HT1080 (cell line): ENCODE measurements around the gene FAM118A. TPM values are rescaled to one million over a fixed set of nuclear protein-coding genes. Genes with fewer than 3 reads are reported as not detected.

Source experiments
- DNase-seq: peaks from one replicate; pipeline ENCODE4 v3.0.0-alpha.2; 2015; ENCODE audit warnings: low read depth
- total RNA-seq: library from RNA; depleted of rRNA; stranded (reverse); fragments of >200 nt; shearing (Covaris generic); gene quantifications from 2 replicates; pipeline ENCODE4 v1.2.3, GENCODE V29; 2014; rRNA removed

FAM118A gene
- total RNA-seq, 1 experiment from 2014 or later = 19.2 TPM

- no peak for DNase-seq
Observed at GRCh38 chr22:45376009-45376408, 66.3 kb downstream of the FAM118A start.

GRCh38 chr22:45376703-45377102 is 67.0 kb downstream of the FAM118A start:
- DNase-seq = no peak

GRCh38 chr22:45381348-45381747 is 71.6 kb downstream of the FAM118A start:
- DNase-seq = no peak

GRCh38 chr22:45389546-45389945 is 79.8 kb downstream of the FAM118A start:
- DNase-seq = no peak

Other genes with a start within 250 kb of the FAM118A start
- 124 and 160 TPM in 2 replicates for gene NUP50, start 146.0 kb upstream of the FAM118A start, total RNA-seq
- gene KIAA0930, start 69.0 kb upstream of the FAM118A start, total RNA-seq = 51.3 and 87.7 TPM in 2 replicates
- not detected in 2 replicates for gene UPK3A, start 25.0 kb upstream of the FAM118A start, total RNA-seq
- gene SMC1B, start 103.7 kb downstream of the FAM118A start, total RNA-seq = not detected in 2 replicates
- 1.1 and 1.2 TPM in 2 replicates for gene RIBC2, start 103.8 kb downstream of the FAM118A start, total RNA-seq
- gene FBLN1, start 192.9 kb downstream of the FAM118A start, total RNA-seq = 0.90 and 2.3 TPM in 2 replicates